GM12878 (cell line): ENCODE measurements around the gene SCARF1. TPM values are rescaled to one million over a fixed set of nuclear protein-coding genes. Genes with fewer than 3 reads are reported as not detected.
A peak's percentile ranks its signal among the peaks of the same experiment; 100 is the strongest.

Source experiments
- ATAC-seq: fragments of 200-7000 bp; cut with Tn5 transposase; 3 replicates; pipeline ENCODE4 v1.9.1; 2020; ENCODE audit warnings: mild to moderate bottlenecking, moderate library complexity
- BruUV-seq: library from RNA; stranded (reverse); fragments of 400-500 nt; replicated peaks from 2 replicates; lab custom pipeline; 2021; lab: Mats Ljungman, UMichigan
- CTCF ChIA-PET: fragments of 300-600 bp; sonication (Branson Sonifier 250); formaldehyde crosslinking; extraction: SDS; loops from one replicate; lab custom pipeline; 2021; ENCODE audit warnings: inconsistent platforms; lab: Yijun Ruan, JAX
- POLR2A ChIA-PET: fragments of 350-600 bp; formaldehyde crosslinking; extraction: SDS; loops from one replicate; lab custom pipeline; 2021; ENCODE audit warnings: inconsistent platforms; lab: Charles Lee
- RAD21 ChIA-PET: fragments of 300-600 bp; sonication (Branson Sonifier 250); formaldehyde crosslinking; loops from one replicate; lab custom pipeline; 2023; ENCODE audit warnings: antibody characterized with exemption; ENCODE audit not compliant: unreplicated experiment; lab: Charles Lee
- SMC1A ChIA-PET: fragments of 300-600 bp; sonication (Branson Sonifier 250); formaldehyde crosslinking; loops from one replicate; lab custom pipeline; 2023; ENCODE audit not compliant: unreplicated experiment, uncharacterized antibody; lab: Charles Lee
- DNase-seq: peaks from one replicate; pipeline ENCODE4 v3.0.0-alpha.2; 2011; ENCODE audit warnings: low read depth, low spot score
- FAIRE-seq: peaks from 3 replicates; lab custom pipeline; 2011; peaks lifted over from hg19 to GRCh38; lab: Jason Lieb, UNC
- H2AFZ ChIP-seq: 2 replicates; pipeline ENCODE4 v1.6.0; 2011; ENCODE audit warnings: low read depth, low read length, control low read depth; ENCODE audit not compliant: control insufficient read depth
- H3K27ac ChIP-seq: 2 replicates; pipeline ENCODE4 v1.5.1; 2011; ENCODE audit warnings: control low read depth; ENCODE audit not compliant: control insufficient read depth, insufficient read depth
- H3K27me3 ChIP-seq, 2 experiments: replicated peaks in 1 of 2; 2 replicates each; pipeline versions ENCODE4 v1.6.0 to v1.6.1; 2011; ENCODE audit warnings: low read length in 1 of 2; ENCODE audit not compliant: control insufficient read depth in 2 of 2, insufficient read depth in 2 of 2
- H3K36me3 ChIP-seq, 2 experiments: 2 replicates each; pipeline ENCODE4 v1.5.1; 2011; ENCODE audit warnings: low read length in 1 of 2; ENCODE audit not compliant: control insufficient read depth in 2 of 2, insufficient read depth in 2 of 2
- H3K4me1 ChIP-seq: 2 replicates; pipeline ENCODE4 v1.6.1; 2011; ENCODE audit warnings: mild to moderate bottlenecking, low read length, moderate library complexity, mixed read lengths; ENCODE audit not compliant: control insufficient read depth, insufficient read depth
- H3K4me2 ChIP-seq: 2 replicates; pipeline ENCODE4 v1.6.0; 2011; ENCODE audit warnings: control low read depth; ENCODE audit not compliant: control insufficient read depth, insufficient read depth
- H3K4me3 ChIP-seq: fragments of 200-600 bp; sonication (generic); 2 replicates; pipeline ENCODE4 v1.5.1; 2016
- H3K79me2 ChIP-seq: 2 replicates; pipeline ENCODE4 v1.6.0; 2011; ENCODE audit warnings: low read length; ENCODE audit not compliant: control insufficient read depth, insufficient read depth
- H3K9ac ChIP-seq: 2 replicates; pipeline ENCODE4 v1.8.0; 2011; ENCODE audit warnings: low read length, control low read depth, mixed read lengths; ENCODE audit not compliant: control insufficient read depth, insufficient read depth
- H3K9me3 ChIP-seq: replicated peaks from 3 replicates; pipeline ENCODE4 v1.5.1; 2011; ENCODE audit warnings: mild to moderate bottlenecking, low read length; ENCODE audit not compliant: control insufficient read depth, insufficient read depth
- H4K20me1 ChIP-seq: 2 replicates; pipeline ENCODE4 v1.6.0; 2011; ENCODE audit not compliant: control insufficient read depth, insufficient read depth
- BACH1 ChIP-seq: fragments of 450-650 bp; IDR thresholded peaks from 2 replicates; pipeline ENCODE4 v1.6.1; 2017; ENCODE audit warnings: mild to moderate bottlenecking, borderline replicate concordance
- CEBPB ChIP-seq, 2 experiments: fragments of 150-350 bp in 1 of 2; IDR thresholded peaks; 2 replicates each; pipeline ENCODE4 v1.6.1; 2012 to 2014; ENCODE audit warnings: low read depth in 2 of 2, low read length in 2 of 2, borderline replicate concordance in 1 of 2, inconsistent platforms in 1 of 2
- CHD2 ChIP-seq: IDR thresholded peaks from 2 replicates; pipeline ENCODE4 v1.6.1; 2011; ENCODE audit warnings: low read depth, low read length, improper control_type of control experiment, borderline replicate concordance
- GATAD2B ChIP-seq: fragments of 450-650 bp; conservative IDR thresholded peaks from 2 replicates; pipeline ENCODE4 v1.6.1; 2017; ENCODE audit warnings: low read depth, mild to moderate bottlenecking, moderate library complexity
- HDGF ChIP-seq: fragments of 450-650 bp; IDR thresholded peaks from 2 replicates; pipeline ENCODE4 v1.6.1; 2016; ENCODE audit warnings: antibody characterized with exemption
- NBN ChIP-seq: fragments of 450-650 bp; IDR thresholded peaks from 2 replicates; pipeline ENCODE4 v1.6.1; 2016
- POLR2A ChIP-seq: IDR thresholded peaks from 2 replicates; pipeline ENCODE4 v1.6.1; 2011; ENCODE audit warnings: low read depth, mild to moderate bottlenecking, low read length
- SIN3A ChIP-seq: IDR thresholded peaks from 2 replicates; pipeline ENCODE4 v1.6.1; 2012; ENCODE audit warnings: low read depth, low read length, improper control_type of control experiment
- SPI1 ChIP-seq: IDR thresholded peaks from 2 replicates; pipeline ENCODE4 v1.6.1; 2011; ENCODE audit warnings: low read depth, mild to moderate bottlenecking, low read length, moderate library complexity, borderline replicate concordance; ENCODE audit not compliant: insufficient read depth
- ZSCAN29 ChIP-seq: fragments of 450-650 bp; IDR thresholded peaks from 2 replicates; pipeline ENCODE4 v1.6.1; 2017; ENCODE audit warnings: mild to moderate bottlenecking, moderate library complexity
- WGBS: methylation state at CpG from one replicate; pipeline ENCODE4 v1.1.6; 2016; ENCODE audit warnings: low lambda C conversion rate; ENCODE audit not compliant: insufficient replicate concordance, insufficient coverage; ENCODE audit errors: missing lambda C conversion rate; 5-methylcytosine and 5-hydroxymethylcytosine counted together
- in situ Hi-C: fragments of 300-500 bp; cut with MboI; formaldehyde crosslinking; loops from 9 replicates; pipeline ENCODE4 v1.14.3; 2018; ENCODE audit warnings: mixed read lengths
- intact Hi-C: fragments of 100-400 bp; cut with micrococcal nuclease; formaldehyde crosslinking; loops from one replicate; pipeline ENCODE4 v1.14.2; 2022; ENCODE audit not compliant: unreplicated experiment
- polyA plus RNA-seq, 11 experiments: library from polyadenylated mRNA; depleted of rRNA in 4 of 11; unstranded in 6 of 11; stranded (reverse) in 5 of 11; fragments of >200 nt; fragmentation: Nextera tagmentation in 4 of 11; fragmentation: Illumina TruSeq in 1 of 11; extraction: Ambion mirVana in 4 of 11; extraction: Trizol in 1 of 11; gene quantifications; 1 replicate in 1 of 11; 2 replicates in 10 of 11; pipeline versions ENCODE4 v1.2.1 to v1.2.3, GENCODE V29; 2011 to 2016; ENCODE audit warnings: inconsistent platforms in 2 of 11, missing spikeins in 2 of 11, low read depth in 1 of 11
- total RNA-seq, 4 experiments: library from RNA; depleted of rRNA in 3 of 4; stranded (reverse); fragments of >200 nt in 3 of 4; fragmentation: Illumina TruSeq in 1 of 4; extraction: Trizol in 1 of 4; gene quantifications; 2 replicates each; pipeline versions ENCODE4 v1.2.1 to v1.2.3, GENCODE V29; 2013 to 2021
- TF ChIP-seq, protein P1 (sequence below): fragments of 450-650 bp; IDR thresholded peaks from 2 replicates; pipeline ENCODE4 v1.6.1; 2016; ENCODE audit warnings: mild to moderate bottlenecking
- TF ChIP-seq, protein P2 (sequence below): fragments of 450-650 bp; IDR thresholded peaks from 2 replicates; pipeline ENCODE4 v1.6.1; 2017; ENCODE audit warnings: mild to moderate bottlenecking, moderate library complexity
- TF ChIP-seq, protein P3 (sequence below): fragments of 150-350 bp; IDR thresholded peaks from 2 replicates; pipeline ENCODE4 v1.6.1; 2014; ENCODE audit warnings: mild to moderate bottlenecking, low read depth, low read length

Gene SCARF1
- total and polyA plus RNA-seq, 10 of the 15 experiments (the other 5 are each of a cell fraction or from before 2014, with no cell fraction given) = 0.10 to 1.7 (median 0.43) TPM

DNA sequence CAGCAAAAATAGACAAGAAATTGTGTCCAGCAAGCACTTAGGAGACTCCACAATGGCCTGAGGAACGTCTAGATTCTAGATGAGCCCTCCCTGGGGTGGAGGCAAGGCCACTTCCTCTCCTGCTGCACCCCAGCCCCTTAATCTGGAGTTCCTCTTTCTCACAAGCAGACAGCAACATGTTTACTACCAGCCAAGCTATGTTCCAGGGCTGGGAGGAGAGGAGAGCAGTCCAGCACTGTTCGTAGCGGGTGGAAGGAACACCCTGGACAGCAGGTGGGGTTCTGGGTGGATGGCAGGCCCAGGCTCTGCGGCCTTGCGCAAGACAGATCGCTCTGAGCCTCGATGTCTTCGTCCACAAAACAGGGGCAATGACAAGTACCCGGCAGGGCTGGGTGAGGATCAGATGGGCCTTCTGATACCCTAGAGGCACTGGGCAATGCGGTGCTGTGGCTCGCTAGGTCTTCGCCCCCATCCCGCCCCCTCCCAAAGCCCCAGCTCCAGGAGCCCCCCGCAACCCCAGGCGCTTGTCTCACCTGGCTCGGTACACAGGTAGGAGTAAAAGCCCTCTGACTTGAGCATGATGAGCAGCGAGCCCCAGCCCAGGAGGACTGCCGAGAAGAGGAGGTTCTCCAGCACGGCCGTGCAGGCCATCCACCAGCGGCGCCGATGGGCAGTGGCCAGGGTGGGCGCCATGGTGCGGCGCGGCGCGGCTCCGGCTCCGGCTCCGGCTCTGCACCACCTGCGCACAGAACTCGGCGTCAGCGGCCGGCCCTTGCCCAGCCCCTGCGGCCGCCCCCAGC, 18.1 kb downstream of the SCARF1 start:
- 2% methylated on average over 36 of the region's 39 CpGs for WGBS
- Histone ChIP-seq H3K4me2 (peak overlapping the region; percentile 100), H3K27ac (peak overlapping the region; percentile 87), H3K4me1 (peaks cover 42% of the 10 kb centered on the region), H3K36me3 (no peaks in the 10 kb centered on the region), H3K27me3 (no peaks in the 10 kb centered on the region), H3K79me2 (peaks cover 6% of the 10 kb centered on the region), H3K4me3 (peak overlapping the region; percentile 88), H3K9me3 (no peaks in the 10 kb centered on the region), H2AFZ (peak overlapping the region; percentile 83), H3K9ac (peak overlapping the region; percentile 66; the same call in 1 of the 2 replicates), H4K20me1 (no peaks in the 10 kb centered on the region)
- intact Hi-C loops = loop anchor here (1.0 to 5.0 kb wide), 3 partner anchors 21 to 50 kb away; no protein-coding TSS in a partner anchor
- TF ChIP-seq CHD2 = 0 out of 2 replicates have a peak, but pooled peaks have one; percentile 9
- TF ChIP-seq SPI1 = peak; percentile 97
- no peak for TF ChIP-seq ZSCAN29
- 0 out of 2 replicates have a peak, but pooled peaks have one; percentile 7 for TF ChIP-seq GATAD2B
- 0 out of 2 replicates have a peak, but pooled peaks have one; percentile 42 for TF ChIP-seq NBN
- peak; percentile 34; the same call in 1 of the 2 replicates for TF ChIP-seq SIN3A
- no peak for TF ChIP-seq BACH1
- TF ChIP-seq, protein P1, sequence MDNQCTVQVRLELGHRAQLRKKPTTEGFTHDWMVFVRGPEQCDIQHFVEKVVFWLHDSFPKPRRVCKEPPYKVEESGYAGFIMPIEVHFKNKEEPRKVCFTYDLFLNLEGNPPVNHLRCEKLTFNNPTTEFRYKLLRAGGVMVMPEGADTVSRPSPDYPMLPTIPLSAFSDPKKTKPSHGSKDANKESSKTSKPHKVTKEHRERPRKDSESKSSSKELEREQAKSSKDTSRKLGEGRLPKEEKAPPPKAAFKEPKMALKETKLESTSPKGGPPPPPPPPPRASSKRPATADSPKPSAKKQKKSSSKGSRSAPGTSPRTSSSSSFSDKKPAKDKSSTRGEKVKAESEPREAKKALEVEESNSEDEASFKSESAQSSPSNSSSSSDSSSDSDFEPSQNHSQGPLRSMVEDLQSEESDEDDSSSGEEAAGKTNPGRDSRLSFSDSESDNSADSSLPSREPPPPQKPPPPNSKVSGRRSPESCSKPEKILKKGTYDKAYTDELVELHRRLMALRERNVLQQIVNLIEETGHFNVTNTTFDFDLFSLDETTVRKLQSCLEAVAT = 0 out of 2 replicates have a peak, but pooled peaks have one; percentile 39
- TF ChIP-seq CEBPB (IDR thresholded peaks at IDR 0.05; ENCODE audit: borderline replicate concordance in 1 of 2, low read depth in 2 of 2, low read length in 2 of 2) = peak in 1 of 2 experiments; percentile 36; a peak in 1 of 4 replicates
- TF ChIP-seq HDGF = peak; percentile 55; the same call in 1 of the 2 replicates
- peak; percentile 56; the same call in 1 of the 2 replicates for TF ChIP-seq POLR2A
- TF ChIP-seq, protein P2, sequence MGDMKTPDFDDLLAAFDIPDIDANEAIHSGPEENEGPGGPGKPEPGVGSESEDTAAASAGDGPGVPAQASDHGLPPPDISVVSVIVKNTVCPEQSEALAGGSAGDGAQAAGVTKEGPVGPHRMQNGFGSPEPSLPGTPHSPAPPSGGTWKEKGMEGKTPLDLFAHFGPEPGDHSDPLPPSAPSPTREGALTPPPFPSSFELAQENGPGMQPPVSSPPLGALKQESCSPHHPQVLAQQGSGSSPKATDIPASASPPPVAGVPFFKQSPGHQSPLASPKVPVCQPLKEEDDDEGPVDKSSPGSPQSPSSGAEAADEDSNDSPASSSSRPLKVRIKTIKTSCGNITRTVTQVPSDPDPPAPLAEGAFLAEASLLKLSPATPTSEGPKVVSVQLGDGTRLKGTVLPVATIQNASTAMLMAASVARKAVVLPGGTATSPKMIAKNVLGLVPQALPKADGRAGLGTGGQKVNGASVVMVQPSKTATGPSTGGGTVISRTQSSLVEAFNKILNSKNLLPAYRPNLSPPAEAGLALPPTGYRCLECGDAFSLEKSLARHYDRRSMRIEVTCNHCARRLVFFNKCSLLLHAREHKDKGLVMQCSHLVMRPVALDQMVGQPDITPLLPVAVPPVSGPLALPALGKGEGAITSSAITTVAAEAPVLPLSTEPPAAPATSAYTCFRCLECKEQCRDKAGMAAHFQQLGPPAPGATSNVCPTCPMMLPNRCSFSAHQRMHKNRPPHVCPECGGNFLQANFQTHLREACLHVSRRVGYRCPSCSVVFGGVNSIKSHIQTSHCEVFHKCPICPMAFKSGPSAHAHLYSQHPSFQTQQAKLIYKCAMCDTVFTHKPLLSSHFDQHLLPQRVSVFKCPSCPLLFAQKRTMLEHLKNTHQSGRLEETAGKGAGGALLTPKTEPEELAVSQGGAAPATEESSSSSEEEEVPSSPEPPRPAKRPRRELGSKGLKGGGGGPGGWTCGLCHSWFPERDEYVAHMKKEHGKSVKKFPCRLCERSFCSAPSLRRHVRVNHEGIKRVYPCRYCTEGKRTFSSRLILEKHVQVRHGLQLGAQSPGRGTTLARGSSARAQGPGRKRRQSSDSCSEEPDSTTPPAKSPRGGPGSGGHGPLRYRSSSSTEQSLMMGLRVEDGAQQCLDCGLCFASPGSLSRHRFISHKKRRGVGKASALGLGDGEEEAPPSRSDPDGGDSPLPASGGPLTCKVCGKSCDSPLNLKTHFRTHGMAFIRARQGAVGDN = peak; percentile 31; the same call in 1 of the 2 replicates
- TF ChIP-seq, protein P3, sequence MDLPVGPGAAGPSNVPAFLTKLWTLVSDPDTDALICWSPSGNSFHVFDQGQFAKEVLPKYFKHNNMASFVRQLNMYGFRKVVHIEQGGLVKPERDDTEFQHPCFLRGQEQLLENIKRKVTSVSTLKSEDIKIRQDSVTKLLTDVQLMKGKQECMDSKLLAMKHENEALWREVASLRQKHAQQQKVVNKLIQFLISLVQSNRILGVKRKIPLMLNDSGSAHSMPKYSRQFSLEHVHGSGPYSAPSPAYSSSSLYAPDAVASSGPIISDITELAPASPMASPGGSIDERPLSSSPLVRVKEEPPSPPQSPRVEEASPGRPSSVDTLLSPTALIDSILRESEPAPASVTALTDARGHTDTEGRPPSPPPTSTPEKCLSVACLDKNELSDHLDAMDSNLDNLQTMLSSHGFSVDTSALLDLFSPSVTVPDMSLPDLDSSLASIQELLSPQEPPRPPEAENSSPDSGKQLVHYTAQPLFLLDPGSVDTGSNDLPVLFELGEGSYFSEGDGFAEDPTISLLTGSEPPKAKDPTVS = no peak
- DNase-seq (no peak), FAIRE-seq (peak; percentile 78), ATAC-seq (peak; percentile 12)
- ChIA-PET POLR2A (interaction anchor here (0.6 to 6.0 kb wide), 10 partner anchors 17 to 53 kb away, joined by 3 to 56 read pairs (median 4); no protein-coding TSS in a partner anchor), SMC1A (interaction anchor here (0.7 to 5.4 kb wide), 9 partner anchors 20 to 174 kb away, joined by 3 to 107 read pairs (median 10); partner anchors contain the start of gene INPP5K), CTCF (interaction anchor here (0.6 to 9.9 kb wide), 11 partner anchors 11 to 261 kb away, joined by 3 to 380 read pairs (median 9); partner anchors contain the start of genes INPP5K and RILP), RAD21 (interaction anchor here (0.6 to 10.0 kb wide), 10 partner anchors 9 to 366 kb away, joined by 3 to 317 read pairs (median 4); partner anchors contain the start of genes INPP5K and PITPNA)
- BruUV-seq = no TSS peak
- in situ Hi-C loops = loop anchor here (10.0 kb wide), 1 partner anchor 53 kb away; no protein-coding TSS in a partner anchor
